ENCODE results near the gene DLX3.
"Not testable (repeated sequence)": the region's sequence is repeated elsewhere in the genome, so short reads cannot be mapped to it uniquely, and the experiment has no call there.

DLX3 gene

DNA sequence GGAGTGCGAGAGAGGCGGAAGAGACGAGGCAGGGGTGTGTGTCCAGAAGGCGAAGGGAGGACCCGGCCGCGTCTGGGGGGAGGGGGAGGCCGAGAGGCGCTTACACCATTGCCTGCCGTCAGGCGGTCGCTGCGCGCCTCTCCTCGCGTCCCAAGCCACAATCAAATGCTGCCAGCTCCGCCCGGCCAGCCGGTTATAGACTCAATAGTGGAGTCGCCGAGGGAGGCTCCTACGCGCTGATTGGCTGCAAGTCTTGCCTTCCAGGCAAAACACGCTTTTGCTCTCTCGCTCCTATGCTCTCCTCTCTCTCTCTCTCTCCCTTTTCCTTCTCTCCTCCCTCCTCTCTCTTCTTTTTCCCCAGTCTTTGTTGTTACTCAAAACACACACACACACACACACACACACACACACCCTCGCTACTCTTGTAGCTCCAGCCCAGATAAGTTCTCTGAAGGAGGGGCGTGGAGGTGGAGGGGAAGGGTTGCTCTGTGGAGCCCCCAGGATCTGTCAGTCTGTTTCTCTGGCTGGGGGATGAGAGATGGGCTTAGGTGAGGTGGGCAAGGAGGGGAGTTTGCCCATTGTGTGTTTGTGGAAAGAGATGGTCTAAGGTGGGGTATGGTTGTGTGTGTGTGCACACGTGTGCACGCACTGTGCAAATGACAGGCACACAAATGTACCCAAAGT is at the start of gene DLX3:
Gene DLX3, minus strand, starts transcription at position 170 of the 684 bp plus-strand sequence. CDS start 226 bp downstream, outside the sequence.
- peak in 1 of 2 experiments; percentile 18 for DNase-seq

DNA sequence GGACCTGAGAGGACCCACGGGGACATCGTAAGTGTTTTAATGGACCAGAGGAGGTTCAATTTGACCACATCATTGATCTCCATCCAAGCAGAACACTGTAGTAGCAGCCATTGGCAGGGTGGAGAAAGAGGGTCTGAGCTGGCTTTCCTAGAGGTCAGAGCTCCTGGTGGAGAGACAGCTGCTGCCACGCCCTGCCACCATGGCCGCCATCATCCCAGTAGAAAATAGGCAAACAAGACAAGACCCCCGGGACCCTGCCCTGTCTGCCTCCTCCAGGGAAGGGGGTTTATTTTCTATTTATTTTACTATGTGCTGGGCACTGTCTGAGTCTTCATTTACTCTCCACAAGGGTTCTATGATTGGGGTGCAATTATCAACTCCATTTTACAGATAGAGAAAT is 49.5 kb upstream of the DLX3 start:
- DNase-seq = no peak

DNA sequence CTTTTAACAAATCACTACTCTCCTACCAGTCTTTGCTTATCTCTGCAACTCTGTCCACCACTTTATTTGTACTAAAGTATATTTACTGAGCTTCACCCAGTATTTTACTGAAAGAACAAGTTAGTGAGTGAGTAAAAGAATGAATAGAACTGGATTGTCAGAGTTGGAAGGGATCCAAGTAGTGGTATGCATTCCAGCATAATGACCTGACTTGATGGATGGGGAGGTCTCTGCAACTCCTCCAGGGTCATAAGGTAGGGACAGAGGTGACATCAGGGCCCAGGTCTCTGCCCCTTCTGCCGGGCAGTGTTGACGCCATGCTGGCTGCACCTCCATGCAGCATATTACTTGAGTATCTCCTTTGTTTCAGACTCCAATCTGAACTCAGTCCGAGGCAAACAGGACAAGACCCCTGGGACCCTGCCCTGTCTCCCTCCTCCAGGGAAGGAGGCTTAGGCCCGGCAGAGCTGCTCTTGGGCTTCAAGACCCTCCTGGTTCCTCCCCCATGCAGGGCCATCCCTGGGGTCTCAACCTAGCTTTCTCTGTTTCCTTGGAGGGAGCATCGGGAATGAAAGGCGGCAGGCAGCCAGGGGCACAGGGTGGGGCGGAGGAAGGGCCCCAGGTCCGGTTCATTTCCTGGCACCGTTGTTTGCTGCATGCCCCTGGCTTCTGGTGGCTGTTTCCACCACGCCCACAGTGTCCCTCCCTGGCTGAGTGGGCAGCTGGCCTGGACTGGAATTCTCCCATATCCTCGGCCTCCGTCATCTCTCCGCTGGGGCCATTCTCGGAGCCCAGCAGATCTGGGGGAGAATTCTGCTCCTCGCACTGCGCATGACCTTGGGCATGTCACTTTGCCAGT is 48.5 kb upstream of the DLX3 start:
- DNase-seq = no peak

- DNase-seq = no peak
Measured at GRCh38 chr17:50042211-50042610, 47.2 kb upstream of the DLX3 start.

DNA sequence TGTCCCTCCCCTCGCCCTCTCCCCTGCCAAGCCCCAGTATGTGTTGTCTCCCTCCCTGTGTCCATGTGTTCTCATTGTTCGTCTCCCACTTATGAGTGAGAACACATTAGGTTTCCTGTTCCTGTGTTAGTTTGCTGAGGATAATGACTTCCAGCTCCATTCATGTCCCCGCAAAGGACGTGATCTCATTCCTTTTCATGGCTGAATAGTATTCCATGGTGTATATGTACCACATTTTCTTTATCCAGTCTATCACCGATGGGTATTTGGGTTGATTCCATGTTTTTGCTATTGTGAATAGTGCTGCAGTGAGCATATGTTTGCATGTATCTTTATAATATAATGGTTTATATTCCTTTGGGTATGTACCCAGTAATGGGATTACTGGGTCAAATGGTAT is 45.5 kb upstream of the DLX3 start:
- not testable (repeated sequence) for DNase-seq

DNA sequence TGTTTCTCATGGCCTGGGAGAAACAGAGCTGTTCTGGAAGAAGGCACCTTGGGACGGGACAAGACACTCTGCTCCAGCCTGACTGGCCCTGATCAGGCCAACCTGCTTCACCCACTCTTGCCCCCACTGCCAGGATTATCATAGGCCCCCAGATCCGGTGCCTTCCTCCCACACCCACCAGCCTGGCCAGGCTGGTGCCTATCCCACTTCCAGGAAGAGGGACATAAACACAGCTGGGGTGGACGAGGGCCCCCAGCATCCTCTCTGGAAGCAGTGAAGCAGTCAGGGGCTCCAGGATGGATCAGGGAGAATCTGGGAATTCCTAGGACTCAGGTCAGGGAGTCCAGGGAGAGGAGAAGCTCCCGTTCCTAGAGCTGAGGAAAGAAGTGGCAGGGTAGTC is 44.0 kb upstream of the DLX3 start:
- DNase-seq = no peak

DNA sequence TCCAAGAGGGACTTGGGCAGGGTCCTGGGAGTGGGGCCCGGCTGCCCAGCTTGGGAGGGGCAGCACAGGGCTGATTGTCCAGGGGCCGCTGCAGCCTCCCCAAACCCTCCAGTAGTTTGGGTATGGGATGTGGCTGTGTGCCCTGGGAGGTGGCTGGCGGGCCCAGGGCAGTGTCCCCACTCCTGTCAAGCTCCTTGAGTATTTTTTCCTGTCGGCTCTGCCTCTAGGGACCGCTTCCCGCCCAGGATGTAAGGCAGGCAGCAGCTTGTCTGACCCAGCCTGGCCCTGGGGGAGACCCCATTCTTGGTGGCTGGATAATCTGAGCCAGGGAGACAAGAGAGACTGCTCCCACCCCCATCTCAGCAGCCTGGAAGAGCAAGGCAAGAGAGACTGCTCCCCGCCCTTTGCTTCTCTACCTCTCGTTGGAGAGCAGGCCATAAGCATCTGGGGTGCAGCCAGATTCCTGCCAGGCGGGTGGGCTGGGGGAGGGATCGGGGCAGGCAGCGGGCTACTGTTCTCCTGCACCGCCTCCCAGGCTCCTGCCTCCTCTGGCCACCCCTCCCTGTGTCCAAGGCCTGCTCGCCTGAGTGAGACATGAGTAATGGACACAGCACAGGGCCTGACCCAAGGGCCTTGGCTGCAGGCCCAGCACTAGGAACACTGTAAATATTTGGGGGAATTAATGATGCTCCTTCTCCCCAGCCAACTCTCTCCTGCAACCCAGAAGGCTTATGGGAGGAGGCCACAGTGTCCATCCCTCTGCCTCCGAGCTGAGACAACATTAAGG is 42.5 kb upstream of the DLX3 start:
- peak; percentile 24 to 41 for DNase-seq

GRCh38 chr17:50036455-50037261 is 41.6 kb upstream of the DLX3 start:
- no peak for DNase-seq

DNA sequence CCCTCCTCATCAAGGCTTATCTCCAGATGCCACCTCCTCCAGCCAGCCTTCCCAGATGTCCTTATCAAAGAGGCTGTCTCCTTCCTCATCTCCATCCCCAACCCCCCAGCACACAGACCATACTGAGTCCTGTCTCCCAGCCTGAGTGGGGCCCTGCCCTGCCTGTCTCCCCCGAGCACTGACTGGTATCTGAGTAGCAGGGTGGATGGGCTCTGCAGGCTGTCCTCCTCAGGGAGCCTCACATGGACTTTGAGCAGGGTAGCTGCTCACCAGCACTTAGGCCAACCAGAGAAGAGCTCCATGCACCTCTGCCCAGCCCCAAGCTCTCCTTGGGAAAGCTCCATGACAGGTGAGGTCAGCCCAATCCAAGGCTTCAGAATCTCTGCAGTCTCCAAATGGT is 40.9 kb upstream of the DLX3 start:
- no peak for DNase-seq

DNA sequence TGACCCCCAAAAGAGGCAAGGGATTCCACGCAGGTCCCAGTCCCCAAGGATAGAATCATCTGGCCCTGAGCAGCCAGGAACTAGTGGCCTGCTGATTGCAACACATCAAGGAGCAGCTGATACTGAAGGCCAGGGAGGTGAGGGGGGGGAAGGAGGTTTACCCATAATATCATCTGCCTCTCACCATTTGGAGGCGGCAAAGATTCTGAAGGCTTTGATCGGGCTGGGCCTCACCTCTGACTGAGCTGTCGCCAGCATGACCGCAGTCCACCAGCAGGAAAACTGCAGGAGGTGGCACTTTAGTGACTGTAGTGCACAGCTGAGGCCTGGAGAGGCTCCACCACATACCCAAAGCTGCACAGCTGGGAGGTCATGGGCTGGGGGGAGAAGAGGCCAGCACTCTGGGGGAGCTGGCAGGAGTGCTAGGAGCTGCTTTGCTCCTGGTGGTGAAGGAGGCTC is 40.4 kb upstream of the DLX3 start:
- DNase-seq = no peak

- no peak for DNase-seq
Measured at GRCh38 chr17:50034498-50035364, 39.7 kb upstream of the DLX3 start.

GRCh38 chr17:50033316-50033715 is 38.3 kb upstream of the DLX3 start:
- DNase-seq = no peak

DNA sequence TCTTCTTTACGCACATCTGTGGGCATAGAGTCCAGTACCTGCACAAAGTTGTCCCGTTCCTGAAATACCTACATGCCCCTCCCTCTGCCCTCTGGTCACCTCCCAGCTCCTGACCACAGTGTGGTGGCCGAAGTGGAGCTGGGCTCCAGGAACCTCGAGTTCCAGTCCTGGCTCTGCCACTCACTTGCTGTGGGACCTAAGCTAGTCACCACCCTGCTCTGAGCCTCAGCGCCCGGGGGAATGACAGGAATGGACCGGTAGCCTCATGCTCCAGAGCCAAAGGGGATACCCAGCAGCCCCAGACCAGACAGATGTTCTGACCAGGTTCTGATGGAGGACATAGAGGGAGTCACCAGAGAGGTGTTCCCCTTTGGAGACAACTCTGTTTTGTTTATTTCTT is 34.2 kb upstream of the DLX3 start:
- no peak for DNase-seq

DNA sequence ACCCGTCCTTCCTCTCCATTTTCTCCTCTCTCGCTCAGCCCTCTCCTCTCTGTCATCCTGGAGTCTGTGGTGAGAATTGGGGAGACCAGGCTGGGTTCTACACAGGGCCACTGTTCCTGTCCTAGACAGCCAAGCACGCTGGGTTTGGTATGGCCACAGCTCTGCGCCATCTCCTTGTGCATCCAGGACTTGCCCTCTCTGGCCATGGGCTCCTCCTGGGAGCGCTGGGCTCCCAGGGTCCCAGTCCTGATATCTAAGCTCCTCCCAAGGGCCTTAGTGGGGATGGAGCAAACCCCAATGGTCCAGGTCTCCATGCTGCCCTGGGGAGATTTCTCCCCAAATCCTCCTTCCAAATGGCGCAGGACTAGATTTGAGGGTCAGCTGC is 33.7 kb upstream of the DLX3 start:
- DNase-seq = no peak

DNA sequence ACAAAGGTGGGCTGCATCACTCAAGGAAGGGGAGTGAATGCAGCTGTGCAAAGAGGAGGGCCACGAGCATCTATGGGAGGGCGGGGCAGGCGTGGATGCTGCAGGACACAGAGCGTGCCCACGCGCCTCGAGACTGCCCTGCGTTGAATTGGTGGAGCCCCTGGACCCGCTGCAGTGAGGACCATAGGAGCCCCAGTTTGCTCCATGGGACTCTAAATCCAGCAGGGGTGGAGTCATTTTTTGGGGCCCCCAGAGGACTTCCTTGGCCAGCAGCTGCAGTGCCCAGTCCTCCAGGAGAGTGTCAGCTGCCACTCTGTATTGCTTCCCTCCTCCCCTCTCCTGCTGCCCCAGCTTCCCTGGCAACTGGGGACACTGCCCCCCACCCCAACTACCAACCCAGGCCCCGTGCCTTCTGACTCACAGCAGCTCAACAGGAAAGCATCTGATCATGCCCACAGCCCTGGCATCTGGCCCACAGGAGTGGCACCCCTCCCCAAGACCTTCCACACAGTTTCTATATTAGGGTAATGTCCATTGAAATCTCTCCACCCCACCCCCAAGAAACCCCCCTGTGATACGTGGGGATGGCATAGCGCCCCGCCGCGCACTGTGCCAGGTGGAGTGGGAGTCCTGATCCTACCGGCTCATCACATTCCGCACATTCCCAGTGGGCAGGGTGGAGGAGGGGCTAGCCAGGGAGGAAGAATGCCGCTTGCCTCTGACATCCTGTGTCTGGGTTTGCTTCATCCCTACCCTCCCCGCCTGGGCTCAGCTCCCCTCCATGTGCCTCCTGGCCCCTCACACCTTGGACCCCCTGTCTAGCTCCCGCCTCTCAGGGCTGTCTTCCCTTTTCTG is 33.1 kb upstream of the DLX3 start:
- DNase-seq = no peak

GRCh38 chr17:50027172-50027880 is 32.3 kb upstream of the DLX3 start:
- DNase-seq = peak in 1 of 2 experiments; percentile 69

DNA sequence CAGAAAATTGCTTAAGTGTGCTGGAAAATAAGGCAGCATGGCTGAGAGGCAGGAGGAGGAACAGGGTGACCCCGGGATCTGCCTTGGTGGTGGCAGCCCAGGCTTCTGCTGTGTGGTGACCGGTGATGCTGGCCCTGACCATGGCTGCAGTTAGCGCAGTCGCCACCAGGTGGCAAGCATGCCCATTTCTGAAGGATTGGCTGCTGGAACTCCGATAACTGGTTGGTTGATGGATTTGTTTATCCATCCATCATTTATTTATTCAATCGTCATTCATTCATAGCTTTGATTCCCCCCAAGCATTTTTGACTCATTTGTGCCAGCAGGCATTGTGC is 31.8 kb upstream of the DLX3 start:
- peak; percentile 52 to 70 for DNase-seq

DNA sequence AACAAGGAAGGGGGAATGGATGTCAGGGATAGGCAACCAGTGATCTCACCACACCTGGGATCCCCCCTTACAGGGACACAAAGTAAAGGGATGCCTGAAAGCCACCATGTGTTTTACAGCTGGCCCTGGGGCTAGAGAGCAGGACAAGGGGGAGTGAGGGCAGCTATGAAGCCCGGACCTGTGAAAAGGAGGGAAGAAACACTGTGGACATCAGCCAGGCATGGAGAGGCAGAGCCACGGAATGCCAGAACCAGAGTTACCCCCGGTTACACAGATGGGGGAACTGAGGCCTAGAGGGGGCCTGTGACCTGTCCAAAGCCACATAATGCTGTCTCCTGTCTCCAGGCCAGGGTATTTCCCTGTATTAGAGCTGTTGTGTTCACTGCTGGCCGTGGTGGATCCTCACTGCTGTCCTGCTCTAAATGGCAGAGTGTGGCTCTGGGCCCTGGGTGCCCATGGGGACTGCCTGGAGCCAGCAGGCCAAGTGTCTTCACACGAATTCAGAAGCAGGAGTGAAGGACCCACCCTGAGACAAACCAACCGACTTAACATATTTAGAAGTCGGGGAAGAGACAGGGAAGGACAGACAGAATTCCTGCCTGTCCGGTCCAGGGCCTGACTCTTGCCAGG is 31.1 kb upstream of the DLX3 start:
- no peak for DNase-seq

- no peak for DNase-seq
Measured at GRCh38 chr17:50024808-50025207, 29.8 kb upstream of the DLX3 start.

DNA sequence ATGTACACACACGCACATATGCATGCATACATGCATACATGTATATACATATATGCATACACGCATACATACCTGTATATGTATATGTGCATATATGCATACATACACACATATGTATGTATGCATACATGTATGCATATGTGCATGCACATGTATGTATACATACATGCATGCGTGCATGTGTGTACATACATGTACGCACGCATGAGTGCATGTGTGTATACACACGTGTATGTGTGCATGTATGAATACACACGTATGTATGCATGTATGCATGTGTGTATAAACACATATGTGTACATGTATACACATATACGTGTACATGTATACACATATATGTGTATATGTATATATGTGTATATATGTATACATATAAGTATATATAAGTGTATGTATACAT is 28.5 kb upstream of the DLX3 start:
- DNase-seq = no peak

All from SHP77 (cell line).